Amniotic epithelial cell (primary cell): ENCODE results near the gene NIPBL.
"Not testable (repeated sequence)": the region's sequence is repeated elsewhere in the genome, so short reads cannot be mapped to it uniquely, and the experiment has no call there.

ENCODE experiments used
- DNase-seq: peaks from one replicate; pipeline ENCODE4 v3.0.0-alpha.2; 2010; ENCODE audit warnings: low read depth

The NIPBL gene, protein sequence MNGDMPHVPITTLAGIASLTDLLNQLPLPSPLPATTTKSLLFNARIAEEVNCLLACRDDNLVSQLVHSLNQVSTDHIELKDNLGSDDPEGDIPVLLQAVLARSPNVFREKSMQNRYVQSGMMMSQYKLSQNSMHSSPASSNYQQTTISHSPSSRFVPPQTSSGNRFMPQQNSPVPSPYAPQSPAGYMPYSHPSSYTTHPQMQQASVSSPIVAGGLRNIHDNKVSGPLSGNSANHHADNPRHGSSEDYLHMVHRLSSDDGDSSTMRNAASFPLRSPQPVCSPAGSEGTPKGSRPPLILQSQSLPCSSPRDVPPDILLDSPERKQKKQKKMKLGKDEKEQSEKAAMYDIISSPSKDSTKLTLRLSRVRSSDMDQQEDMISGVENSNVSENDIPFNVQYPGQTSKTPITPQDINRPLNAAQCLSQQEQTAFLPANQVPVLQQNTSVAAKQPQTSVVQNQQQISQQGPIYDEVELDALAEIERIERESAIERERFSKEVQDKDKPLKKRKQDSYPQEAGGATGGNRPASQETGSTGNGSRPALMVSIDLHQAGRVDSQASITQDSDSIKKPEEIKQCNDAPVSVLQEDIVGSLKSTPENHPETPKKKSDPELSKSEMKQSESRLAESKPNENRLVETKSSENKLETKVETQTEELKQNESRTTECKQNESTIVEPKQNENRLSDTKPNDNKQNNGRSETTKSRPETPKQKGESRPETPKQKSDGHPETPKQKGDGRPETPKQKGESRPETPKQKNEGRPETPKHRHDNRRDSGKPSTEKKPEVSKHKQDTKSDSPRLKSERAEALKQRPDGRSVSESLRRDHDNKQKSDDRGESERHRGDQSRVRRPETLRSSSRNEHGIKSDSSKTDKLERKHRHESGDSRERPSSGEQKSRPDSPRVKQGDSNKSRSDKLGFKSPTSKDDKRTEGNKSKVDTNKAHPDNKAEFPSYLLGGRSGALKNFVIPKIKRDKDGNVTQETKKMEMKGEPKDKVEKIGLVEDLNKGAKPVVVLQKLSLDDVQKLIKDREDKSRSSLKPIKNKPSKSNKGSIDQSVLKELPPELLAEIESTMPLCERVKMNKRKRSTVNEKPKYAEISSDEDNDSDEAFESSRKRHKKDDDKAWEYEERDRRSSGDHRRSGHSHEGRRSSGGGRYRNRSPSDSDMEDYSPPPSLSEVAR (N-terminal part only)

DNA sequence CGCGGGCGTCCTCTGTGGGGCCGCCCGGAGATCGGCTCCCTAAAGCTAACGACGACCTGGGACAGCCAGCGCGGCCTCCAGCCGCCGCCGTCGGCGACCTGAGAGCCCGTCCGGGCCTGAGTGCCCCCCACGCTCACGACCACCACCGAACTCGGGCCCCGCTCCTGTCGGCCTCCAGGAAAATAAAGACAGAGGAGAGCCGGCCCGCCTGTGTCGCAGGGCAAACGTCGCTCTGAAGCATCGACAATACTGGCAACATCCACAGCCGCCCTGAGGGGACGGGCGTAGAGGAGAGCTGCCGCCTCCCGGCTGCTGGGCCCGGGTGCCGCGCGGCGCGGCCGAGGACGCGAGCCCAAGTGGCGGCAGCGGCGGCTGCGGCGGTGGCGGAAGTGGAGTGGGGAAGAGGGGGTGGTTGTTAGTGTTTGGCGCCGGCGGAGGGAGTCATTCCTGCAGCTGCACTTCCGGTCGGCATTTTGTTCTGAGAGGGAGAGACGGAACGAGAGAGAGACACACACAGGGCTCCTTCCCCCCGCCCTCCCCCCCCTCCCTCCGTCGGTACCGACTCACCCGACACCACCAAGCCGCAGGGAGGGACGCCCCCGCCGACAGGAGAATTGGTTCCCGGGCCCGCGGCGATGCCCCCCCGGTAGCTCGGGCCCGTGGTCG, at the start of gene NIPBL:
NIPBL (plus strand) TSS at position 471 of the 666 bp plus-strand sequence. CDS start 76,928 bp downstream, outside the sequence.
- peak; percentile 94 for DNase-seq

DNA sequence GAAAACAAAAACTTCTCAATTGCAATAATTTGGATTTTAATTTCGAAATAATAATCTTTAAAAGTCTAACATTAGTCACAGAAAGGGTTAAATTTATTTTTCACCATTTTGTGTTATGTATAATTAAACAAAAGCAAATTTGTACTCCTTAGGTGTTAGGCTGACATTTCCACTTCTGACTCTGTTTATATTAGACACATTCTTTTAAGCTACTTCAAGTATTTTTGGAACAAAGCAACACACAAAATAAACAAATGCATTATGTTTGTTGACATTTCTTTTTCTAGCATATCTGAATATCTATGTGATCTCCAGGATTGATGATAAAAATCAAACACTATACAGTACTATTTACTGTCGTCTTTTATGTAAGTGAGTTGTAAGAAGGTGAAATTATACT, 44.3 kb upstream of the NIPBL start:
- no peak for DNase-seq

DNA sequence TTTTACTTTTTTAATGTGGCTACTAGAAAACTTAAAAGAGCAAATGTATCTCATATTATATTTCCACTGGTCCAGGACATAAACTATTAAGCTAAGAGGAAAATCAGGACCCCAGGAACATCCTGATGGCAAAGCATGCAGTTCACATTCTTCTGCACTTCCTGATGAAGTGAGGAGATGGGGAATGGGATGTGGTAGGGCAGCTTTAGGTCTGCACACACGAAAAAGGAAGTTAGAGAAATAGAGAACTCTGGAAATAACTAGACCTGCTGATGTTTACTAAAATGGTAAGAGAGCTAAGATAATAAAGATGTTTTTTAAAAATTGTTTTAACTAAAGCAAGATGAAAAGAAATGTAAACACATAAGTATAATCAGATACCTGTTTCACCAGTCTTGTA, 39.7 kb upstream of the NIPBL start:
- no peak for DNase-seq

DNA sequence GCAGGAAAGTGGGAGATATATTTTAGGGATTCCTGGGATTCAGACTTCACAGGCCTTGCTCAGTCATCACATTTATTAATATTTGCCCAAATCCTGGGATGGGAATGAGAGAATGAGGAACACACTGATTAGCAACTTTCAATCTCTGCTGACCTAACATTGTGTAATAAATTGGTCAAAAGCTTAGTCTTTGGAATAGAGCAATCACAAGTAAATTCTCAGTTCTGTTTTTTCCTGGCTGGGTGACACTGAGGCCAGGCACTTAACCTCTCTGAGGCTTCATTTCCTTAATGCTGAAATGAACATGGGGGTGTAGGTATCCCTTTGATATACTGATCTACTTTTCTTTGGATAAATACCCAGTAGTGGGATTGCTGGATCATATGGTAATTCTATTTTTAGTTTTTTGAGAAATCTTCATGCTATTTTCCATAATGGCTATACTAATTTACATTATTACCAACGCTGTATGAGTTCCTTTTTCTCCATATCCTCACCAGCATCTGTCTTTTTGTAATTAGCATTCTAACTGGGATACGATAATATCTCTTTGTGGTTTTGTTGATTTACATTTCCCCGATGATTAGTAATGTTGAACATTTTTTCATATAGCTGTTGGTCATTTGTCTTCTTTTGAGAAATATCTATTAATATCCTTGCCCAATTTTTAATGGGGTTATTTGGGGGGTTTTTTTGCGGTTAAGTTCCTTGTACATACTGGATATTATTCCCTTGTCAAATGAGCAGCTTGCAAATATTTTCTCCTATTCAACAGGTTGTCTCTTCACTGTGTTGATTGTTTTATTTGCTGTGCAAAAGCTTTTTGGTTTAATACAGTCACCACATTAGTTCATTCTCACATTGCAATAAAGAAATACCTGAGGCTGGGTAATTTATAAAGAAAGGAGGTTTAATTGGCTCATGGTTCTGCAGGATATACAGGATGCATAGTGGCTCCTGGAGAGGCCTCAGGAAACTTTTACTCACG, 36.8 kb upstream of the NIPBL start:
- DNase-seq, result no peak

DNA sequence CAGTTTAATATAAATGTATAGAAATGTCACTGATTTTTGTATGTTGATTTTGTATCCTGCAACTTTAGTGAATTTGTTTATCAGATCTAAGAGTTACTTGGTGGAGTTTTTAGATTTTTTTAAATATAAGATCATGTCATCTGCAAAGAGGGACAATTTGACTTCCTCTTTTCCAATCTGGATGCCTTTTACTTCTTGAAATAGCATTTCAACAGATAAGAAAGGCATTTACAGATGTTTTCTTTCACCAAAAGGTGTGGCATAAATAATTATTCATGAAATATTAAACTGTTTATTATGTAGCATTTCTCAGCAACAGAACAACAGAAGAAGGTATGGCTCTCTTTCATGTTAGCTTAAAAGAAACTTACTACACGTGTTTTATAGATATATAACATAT, 34.9 kb upstream of the NIPBL start:
- DNase-seq, result no peak

DNA sequence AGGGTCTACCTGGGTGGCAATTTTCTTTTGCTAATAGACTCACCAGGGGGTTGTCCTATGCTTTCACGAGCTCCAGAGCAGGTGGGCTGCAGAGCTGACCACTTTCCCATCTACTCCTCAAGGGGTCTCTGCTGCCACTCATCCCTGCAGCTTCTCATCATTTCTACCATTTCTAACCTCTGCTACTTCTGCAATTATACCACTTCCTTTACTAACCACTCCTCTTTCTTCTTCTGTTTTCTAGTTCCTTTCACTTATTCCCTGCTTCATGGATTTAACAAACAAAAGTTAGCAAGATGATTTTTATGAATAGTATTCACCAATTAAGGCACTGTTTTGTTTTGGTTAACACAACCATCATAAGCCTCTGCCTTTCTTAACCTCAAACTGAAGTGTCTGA, 34.5 kb upstream of the NIPBL start:
- DNase-seq, result no peak

DNA sequence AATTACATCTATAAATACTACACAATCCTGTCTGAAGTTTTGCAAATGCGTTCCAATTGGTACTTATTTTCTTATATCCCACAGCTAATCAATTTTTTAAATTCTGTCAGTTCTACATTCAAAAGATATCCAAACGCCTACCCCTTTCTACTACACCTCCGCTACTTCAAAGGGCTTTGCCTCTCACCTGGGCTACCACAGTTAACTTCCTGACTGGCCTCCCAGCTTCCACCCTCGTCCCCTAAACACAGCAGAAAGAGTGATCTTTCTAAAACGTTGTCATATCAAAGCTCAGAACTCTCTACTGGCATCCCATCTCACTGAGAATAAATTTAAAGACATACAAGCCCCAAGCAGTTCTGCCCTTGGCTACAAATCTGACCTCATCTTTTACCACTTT, 32.3 kb upstream of the NIPBL start:
- no peak for DNase-seq

DNA sequence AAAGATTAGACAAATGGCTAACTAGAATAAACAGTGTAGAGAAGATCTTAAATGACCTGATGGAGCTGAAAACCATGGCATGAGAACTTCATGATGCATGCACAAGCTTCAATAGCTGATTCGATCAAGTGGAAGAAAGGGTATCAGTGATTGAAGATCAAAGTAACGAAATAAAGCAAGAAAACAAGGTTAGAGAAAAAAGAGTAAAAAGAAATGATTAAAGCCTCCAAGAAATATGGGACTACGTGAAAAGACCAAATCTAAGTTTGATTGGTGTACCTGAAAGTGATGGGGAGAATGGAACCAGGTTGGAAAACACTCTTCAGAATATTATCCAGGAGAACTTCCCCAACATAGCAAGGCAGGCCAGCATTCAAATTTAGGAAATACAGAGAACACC, 28.0 kb upstream of the NIPBL start:
- DNase-seq, result not testable (repeated sequence)

DNA sequence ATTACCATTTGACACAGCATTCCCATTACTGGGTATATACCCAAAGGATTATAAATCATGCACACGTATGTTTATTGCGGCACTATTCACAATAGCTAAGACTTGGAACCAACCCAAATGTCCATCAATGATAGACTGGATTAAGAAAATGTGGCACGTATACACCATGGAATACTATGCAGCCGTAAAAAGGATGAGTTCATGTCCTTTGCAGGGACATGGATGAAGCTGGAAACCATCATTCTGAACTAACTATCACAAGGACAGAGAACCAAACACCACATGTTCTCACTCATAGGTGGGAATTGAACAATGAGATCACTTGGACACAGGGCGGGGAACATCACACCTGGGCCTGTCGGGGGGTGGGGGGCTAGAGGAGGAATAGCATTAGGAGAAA, 23.7 kb upstream of the NIPBL start:
- not testable (repeated sequence) for DNase-seq

DNA sequence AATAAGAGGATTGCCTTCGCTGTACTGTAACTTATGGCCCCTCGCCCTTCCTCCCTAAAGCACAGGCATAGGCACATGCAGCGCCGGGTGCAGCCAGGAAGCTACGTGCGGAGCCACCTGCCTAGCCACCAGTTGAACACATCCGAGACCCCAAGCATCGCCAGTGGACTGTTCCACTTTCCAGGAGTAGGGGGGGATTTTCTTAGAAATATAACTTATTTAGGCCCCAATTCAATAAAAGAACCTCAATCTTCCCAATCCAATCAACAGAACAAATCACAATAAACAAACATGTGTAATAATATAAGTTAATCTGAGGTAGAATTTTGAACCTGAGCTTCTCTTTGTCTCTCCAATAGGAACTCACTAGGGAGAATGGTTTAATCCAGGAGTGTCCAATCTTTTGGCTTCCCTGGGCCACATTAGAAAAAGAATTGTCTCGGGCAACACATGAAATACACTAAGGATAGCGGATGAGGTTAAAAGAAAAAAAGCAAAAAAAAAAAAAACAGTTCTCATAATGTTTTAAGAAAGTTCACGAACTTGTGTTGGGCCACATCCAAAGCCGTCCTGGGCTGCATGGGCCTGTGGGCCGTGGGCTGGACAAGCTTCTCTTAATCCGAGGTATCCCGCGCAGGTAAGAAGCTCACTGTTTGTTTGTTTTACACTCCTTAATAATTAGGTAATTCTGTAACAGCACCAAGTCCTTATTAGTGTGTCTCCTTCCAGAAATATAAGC, 22.0 kb upstream of the NIPBL start:
- no peak for DNase-seq

DNA sequence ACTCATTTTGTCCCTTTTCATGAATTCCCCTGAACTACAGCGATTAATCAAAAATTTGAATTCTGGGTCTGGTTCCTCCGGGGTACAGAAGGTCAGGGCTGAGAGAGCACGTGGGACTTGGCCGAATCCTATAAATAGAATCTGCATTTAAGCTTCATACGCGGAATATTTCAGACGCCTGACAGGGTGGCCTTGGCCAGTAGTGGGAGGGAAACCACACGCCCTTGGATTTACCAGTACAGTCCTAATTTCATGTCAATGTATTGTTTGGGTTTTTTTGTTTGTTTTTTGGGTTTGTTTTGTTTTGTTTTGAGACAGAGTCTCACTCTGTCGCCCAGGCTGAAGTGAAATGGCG, 21.5 kb upstream of the NIPBL start:
- no peak for DNase-seq

DNA sequence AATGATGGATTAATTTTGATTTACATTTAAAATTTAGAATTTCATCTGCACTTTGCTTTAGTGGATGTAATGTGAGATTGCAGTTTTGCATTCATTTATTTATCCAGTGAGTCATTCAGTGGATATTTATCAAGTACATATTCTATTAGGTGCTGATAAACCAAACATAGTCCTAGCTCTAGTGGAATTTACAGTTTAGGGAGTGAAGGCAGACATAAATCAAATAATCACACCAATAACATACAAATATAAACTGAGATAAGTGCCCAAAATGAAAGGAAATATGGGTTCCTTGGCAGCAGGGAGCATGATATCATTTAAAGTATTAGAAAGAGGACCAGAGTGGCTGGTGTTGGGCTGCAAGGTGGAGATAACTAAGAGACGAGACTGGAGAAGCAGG, 14.7 kb upstream of the NIPBL start:
- no peak for DNase-seq

DNA sequence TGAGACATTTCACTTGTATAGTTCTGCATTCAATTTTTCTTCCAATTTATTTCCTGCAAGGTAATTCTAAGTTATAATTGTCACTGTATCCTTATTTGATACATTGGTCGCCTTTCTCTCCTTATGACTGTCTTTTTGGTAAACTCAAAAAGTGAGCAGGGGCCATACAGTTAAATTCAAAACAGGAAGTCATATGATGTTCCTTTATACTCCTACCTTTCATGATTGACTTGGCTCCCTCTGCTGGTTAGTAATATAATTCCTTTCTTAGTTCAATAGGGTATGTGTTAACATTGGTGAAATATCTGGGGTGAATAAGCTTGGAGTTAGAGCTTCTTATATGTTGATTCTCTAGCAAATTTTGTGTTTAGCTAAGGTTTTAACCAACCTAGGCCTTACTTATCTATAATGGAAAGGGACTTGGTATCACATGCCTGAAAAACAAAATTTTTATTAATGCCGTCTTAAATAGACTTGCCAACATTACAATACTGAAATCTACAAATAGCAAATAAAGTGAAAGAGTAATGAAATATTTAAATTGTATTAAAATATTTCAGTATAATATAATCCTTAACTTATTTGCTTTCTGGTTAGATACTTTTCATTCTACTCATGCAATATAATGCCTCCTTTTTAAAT, 6.0 kb upstream of the NIPBL start:
- DNase-seq, result peak; percentile 62

DNA sequence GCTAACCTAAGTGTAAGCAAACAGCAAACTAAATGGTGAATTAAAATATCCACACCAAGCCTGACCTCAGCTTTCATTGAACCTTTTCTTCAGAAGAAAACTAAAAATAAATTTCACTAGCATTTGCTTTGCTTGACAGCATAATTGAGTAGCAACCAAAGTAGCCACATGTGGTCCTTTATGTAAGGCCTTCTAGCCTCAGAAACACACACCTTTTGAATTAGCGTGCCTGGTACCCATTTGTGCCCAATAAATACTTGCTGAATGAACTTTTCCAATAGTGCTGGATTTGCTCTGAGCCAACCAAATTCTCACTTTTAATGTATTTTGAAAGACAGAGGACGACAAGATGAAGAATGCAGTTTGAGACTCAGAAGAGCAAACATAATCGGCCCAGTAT, 2.1 kb upstream of the NIPBL start:
- DNase-seq, result no peak

DNA sequence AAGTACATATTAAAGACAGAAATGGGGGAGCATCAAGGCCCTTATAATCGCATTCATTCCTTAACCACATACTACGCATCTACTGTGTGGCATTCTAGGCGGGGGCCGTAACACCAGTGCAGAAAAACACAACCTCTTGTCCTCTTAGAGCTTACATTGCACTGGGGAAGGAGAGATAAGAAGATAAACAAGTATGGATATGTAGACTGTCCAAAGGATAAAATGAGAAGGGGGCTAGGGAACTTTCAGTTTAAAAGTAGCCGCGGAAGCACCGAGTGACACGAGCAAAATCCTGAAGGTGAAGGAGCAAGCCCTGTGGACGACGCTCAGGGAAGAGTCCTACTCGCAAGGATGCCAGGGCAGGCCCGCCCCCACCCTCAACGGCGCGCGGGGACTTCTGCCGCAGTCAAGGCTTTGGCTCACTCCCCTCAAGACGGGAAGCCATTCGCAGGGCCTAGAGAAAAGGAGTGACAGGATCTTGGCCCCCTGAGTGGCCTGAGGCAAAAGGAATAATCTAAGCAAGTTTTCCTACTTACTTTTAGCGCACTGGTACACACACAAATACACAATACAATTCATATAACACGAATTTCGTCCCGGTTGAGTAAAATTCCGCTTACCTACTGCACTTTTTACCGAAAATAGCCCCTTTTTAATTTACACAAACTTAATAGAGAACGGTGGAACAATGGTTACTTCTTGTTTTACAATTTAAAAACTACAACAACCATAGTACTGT, 1.3 kb upstream of the NIPBL start:
- peak; percentile 65 for DNase-seq

DNA sequence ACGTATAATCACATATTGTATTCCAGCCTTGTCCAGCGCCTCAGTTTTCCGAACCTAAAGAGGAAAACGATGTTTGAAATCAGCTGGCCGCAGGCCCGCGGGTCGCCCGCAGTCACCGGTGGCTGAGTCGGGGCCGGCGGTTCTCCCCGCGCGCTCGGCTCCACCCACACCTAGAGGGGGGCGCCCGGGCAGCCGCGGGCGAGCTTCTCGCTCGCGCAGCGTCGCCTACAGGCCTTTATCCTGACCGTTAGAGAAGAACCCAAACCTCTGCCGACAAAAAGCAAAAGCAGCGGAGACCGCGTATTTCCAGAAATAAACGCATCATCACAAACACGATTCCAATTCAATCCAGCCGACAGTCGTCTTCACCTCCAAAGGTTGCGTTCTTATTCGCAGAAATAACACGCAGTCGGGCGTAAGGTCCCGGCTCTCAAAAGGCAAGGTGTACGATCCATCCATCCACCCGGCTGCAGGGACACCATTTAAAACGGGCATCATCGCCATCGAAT, 725 bp upstream of the NIPBL start:
- DNase-seq, result peak; percentile 77

DNA sequence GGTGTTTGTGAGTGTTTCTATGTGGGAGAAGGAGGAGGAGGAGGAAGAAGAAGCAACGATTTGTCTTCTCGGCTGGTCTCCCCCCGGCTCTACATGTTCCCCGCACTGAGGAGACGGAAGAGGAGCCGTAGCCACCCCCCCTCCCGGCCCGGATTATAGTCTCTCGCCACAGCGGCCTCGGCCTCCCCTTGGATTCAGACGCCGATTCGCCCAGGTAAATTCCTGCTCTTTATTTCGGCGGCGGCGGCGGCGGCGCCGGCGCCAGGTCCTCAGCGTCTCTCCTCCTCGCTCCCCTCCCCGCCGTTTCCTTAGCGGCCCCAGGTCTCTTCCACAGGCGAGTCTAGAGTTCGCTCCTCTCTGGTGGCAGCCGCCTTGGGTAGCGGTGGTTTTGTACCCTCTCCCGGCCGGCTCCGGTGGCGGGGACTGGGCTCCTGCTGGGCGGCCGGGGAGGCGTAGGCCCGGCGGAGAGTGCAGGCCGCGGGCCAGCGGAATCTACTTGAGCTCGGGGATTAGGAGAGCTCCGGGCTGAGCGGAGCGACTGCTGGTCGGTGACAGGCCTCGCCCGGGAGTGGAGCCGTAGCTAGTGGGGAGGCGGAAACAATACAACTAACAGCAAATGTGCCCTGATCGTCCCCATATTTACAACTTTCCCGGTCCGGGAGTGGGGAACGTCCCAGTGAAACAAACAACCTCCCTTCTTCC, 547 bp downstream of the NIPBL start:
- DNase-seq, result peak; percentile 67
